ENCODE data around the gene SOX15. TPM values are rescaled to one million over a fixed set of nuclear protein-coding genes. Genes with fewer than 3 reads are reported as not detected.
A peak's percentile ranks its signal among the peaks of the same experiment; 100 is the strongest.

The SOX15 gene
- total and polyA plus RNA-seq, 2 of the 13 experiments (the other 11 are each of a cell fraction or from before 2014, with no cell fraction given) = 0.07 to 0.18 TPM

- TF ChIP-seq ZNF281 (CRISPR knock-in tag; IDR thresholded peaks at IDR 0.05; ENCODE audit: borderline replicate concordance) (no peak), ZNF34 (CRISPR knock-in tag; IDR thresholded peaks at IDR 0.05; ENCODE audit: borderline replicate concordance) (peak; percentile 52; the same call in 1 of the 2 replicates), MEIS2 (CRISPR knock-in tag; IDR thresholded peaks at IDR 0.05) (peak; percentile 68; the same call in 1 of the 2 replicates), HIC2 (CRISPR knock-in tag; IDR thresholded peaks at IDR 0.05; ENCODE audit: low read depth) (0 out of 2 replicates have a peak, but pooled peaks have one; percentile 41), ZNF777 (CRISPR knock-in tag; IDR thresholded peaks at IDR 0.05) (peak; percentile 53; the same call in 1 of the 2 replicates), ZBTB37 (CRISPR knock-in tag; IDR thresholded peaks at IDR 0.05) (no peak), PITX1 (CRISPR knock-in tag; IDR thresholded peaks at IDR 0.05) (peak; percentile 73), HINFP (CRISPR knock-in tag; IDR thresholded peaks at IDR 0.05; ENCODE audit: low read depth) (no peak), SKIL (CRISPR knock-in tag; IDR thresholded peaks at IDR 0.05; ENCODE audit: borderline replicate concordance) (peak; percentile 35; the same call in 1 of the 2 replicates), ZNF543 (CRISPR knock-in tag; IDR thresholded peaks at IDR 0.05) (0 out of 2 replicates have a peak, but pooled peaks have one; percentile 59), SUZ12 (IDR thresholded peaks at IDR 0.05; ENCODE audit: low read depth, low read length) (no peak), NFYB (CRISPR knock-in tag; IDR thresholded peaks at IDR 0.05) (peak; percentile 72), ZNF274 (CRISPR knock-in tag; IDR thresholded peaks at IDR 0.05) (peak; percentile 79), ZFP62 (CRISPR knock-in tag; IDR thresholded peaks at IDR 0.05) (no peak)
These were observed 37.6 kb upstream of the SOX15 start, which contains the start of gene SAT2 (continued) for GRCh38 chr17:7627250-7628121.

Measured in HepG2 (cell line).